Loucy (cell line): ENCODE data around the gene ZBTB8A.

Source experiments
- CTCF ChIP-seq: fragments of 200-600 bp; sonication (generic); conservative IDR thresholded peaks from 2 replicates; pipeline ENCODE4 v1.5.1; 2014; ENCODE audit warnings: mild to moderate bottlenecking, antibody characterized with exemption, low read length
- EZH2phosphoT487 ChIP-seq: fragments of 200-600 bp; IDR thresholded peaks from 2 replicates; pipeline ENCODE4 v1.6.1; 2018; ENCODE audit warnings: antibody characterized with exemption, mild to moderate bottlenecking, moderate library complexity, borderline replicate concordance

DNA sequence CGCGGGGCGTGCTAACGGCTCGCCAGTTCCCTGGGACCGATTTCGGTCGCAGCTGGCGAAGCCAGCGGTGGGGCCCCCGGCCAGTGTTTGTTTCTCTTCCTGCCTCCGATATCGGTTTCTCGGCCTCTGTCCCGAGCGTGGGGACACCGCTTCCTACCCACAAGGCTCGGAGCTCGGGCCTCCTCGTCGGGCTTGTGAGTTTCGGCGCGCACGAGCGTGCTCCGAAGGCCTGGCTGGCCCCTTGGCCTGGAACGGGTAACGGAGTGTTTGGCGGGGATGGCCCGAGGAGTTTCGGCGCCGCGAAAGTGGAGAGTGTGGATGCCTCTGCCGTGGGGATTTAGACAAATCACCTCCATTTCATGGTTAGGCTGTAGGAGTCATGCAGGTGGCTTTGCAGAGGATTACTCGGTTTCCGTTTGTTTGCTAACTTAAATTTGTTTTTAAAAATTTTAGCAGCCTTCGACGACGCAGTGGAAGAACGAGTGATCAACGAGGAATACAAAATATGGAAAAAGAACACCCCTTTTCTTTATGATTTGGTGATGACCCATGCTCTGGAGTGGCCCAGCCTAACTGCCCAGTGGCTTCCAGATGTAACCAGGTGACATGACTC is 112.3 kb downstream of the ZBTB8A start:
- TF ChIP-seq CTCF (no peak), EZH2phosphoT487 (no peak)
